HEK293 (cell line): ENCODE data around the gene GRB14.

Experiments used
- CTCF ChIA-PET: fragments of 350-600 bp; formaldehyde crosslinking; extraction: SDS; loops from one replicate; lab custom pipeline; 2021; ENCODE audit warnings: antibody characterized with exemption; lab: Yijun Ruan, JAX
- POLR2A ChIA-PET: fragments of 300-600 bp; formaldehyde crosslinking; extraction: SDS; loops from one replicate; lab custom pipeline; 2020; ENCODE audit warnings: antibody characterized with exemption, inconsistent platforms; lab: Yijun Ruan, JAX
- H3K27ac ChIP-seq: fragments of 200-500 bp; sonication (Bioruptor generic); 2 replicates; pipeline ENCODE4 v1.5.1; 2014; ENCODE audit warnings: low read depth, low read length, control low read depth, inconsistent platforms; ENCODE audit errors: extremely low read depth
- H3K36me3 ChIP-seq, 2 experiments: fragments of 200-500 bp in 1 of 2; sonication (Bioruptor generic) in 1 of 2; 1 replicate in 1 of 2; 2 replicates in 1 of 2; pipeline ENCODE4 v1.5.1; 2014 to 2017; ENCODE audit warnings: inconsistent platforms in 2 of 2, low read length in 2 of 2; ENCODE audit not compliant: control insufficient read depth in 2 of 2, insufficient read depth in 1 of 2
- H3K4me1 ChIP-seq: fragments of 200-500 bp; sonication (Bioruptor generic); 2 replicates; pipeline ENCODE4 v1.5.1; 2014; ENCODE audit warnings: mild to moderate bottlenecking, low read length, inconsistent platforms; ENCODE audit not compliant: control insufficient read depth, insufficient read depth
- H3K4me3 ChIP-seq: 2 replicates; pipeline ENCODE4 v1.5.1; 2011; ENCODE audit warnings: low read depth, mild to moderate bottlenecking, control low read depth, low read length, moderate library complexity
- H3K9me3 ChIP-seq: fragments of 200-500 bp; sonication (Bioruptor generic); 2 replicates; pipeline ENCODE4 v1.5.1; 2014; ENCODE audit warnings: low read depth, low read length, inconsistent platforms; ENCODE audit not compliant: control insufficient read depth, insufficient read depth
- ATF2 ChIP-seq: fragments of 450-650 bp; formaldehyde crosslinking; IDR thresholded peaks from 2 replicates; pipeline ENCODE4 v1.5.1; 2016; ENCODE audit warnings: missing biosample characterization, missing genetic modification characterization, low read depth
- CTCF ChIP-seq: fragments of 450-650 bp; formaldehyde crosslinking; IDR thresholded peaks from 2 replicates; pipeline ENCODE4 v1.5.1; 2016; ENCODE audit warnings: missing biosample characterization, missing genetic modification characterization
- KLF1 ChIP-seq: fragments of 450-650 bp; formaldehyde crosslinking; IDR thresholded peaks from 2 replicates; pipeline ENCODE4 v1.5.1; 2016; ENCODE audit warnings: missing biosample characterization, missing genetic modification characterization
- KLF8 ChIP-seq: fragments of 450-650 bp; formaldehyde crosslinking; IDR thresholded peaks from 2 replicates; pipeline ENCODE4 v1.5.1; 2016; ENCODE audit warnings: missing biosample characterization, missing genetic modification characterization
- REST ChIP-seq: fragments of 450-650 bp; formaldehyde crosslinking; IDR thresholded peaks from 2 replicates; pipeline ENCODE4 v1.5.1; 2016; ENCODE audit warnings: missing biosample characterization, missing genetic modification characterization
- SCRT2 ChIP-seq: fragments of 450-650 bp; formaldehyde crosslinking; IDR thresholded peaks from 2 replicates; pipeline ENCODE4 v1.5.1; 2016; ENCODE audit warnings: missing biosample characterization, missing genetic modification characterization
- ZEB2 ChIP-seq: fragments of 450-650 bp; formaldehyde crosslinking; IDR thresholded peaks from 2 replicates; pipeline ENCODE4 v1.5.1; 2016; ENCODE audit warnings: missing biosample characterization, missing genetic modification characterization
- ZFP37 ChIP-seq: fragments of 450-650 bp; formaldehyde crosslinking; IDR thresholded peaks from 2 replicates; pipeline ENCODE4 v1.5.1; 2016; ENCODE audit warnings: missing biosample characterization, missing genetic modification characterization
- ZNF138 ChIP-seq: fragments of 450-650 bp; formaldehyde crosslinking; IDR thresholded peaks from 2 replicates; pipeline ENCODE4 v1.5.1; 2016; ENCODE audit warnings: missing biosample characterization, missing genetic modification characterization, borderline replicate concordance
- ZNF140 ChIP-seq: fragments of 450-650 bp; formaldehyde crosslinking; IDR thresholded peaks from 2 replicates; pipeline ENCODE4 v1.5.1; 2016; ENCODE audit warnings: missing biosample characterization, missing genetic modification characterization
- ZNF184 ChIP-seq: fragments of 450-650 bp; IDR thresholded peaks from 2 replicates; pipeline ENCODE4 v1.5.1; 2018; ENCODE audit warnings: missing biosample characterization, mild to moderate bottlenecking, missing genetic modification characterization
- ZNF202 ChIP-seq: fragments of 450-650 bp; formaldehyde crosslinking; IDR thresholded peaks from 2 replicates; pipeline ENCODE4 v1.5.1; 2016; ENCODE audit warnings: missing biosample characterization, missing genetic modification characterization, borderline replicate concordance
- ZNF221 ChIP-seq: fragments of 450-650 bp; formaldehyde crosslinking; IDR thresholded peaks from 2 replicates; pipeline ENCODE4 v1.5.1; 2017; ENCODE audit warnings: missing biosample characterization, missing genetic modification characterization, borderline replicate concordance
- ZNF311 ChIP-seq: fragments of 450-650 bp; formaldehyde crosslinking; IDR thresholded peaks from 2 replicates; pipeline ENCODE4 v1.5.1; 2017; ENCODE audit warnings: missing biosample characterization, missing genetic modification characterization, borderline replicate concordance
- ZNF560 ChIP-seq: fragments of 450-650 bp; formaldehyde crosslinking; IDR thresholded peaks from 2 replicates; pipeline ENCODE4 v1.5.1; 2017; ENCODE audit warnings: missing biosample characterization, missing genetic modification characterization, borderline replicate concordance
- ZNF654 ChIP-seq: fragments of 450-650 bp; formaldehyde crosslinking; IDR thresholded peaks from 2 replicates; pipeline ENCODE4 v1.5.1; 2016; ENCODE audit warnings: low read depth, missing biosample characterization, missing genetic modification characterization
- ZNF768 ChIP-seq: fragments of 450-650 bp; formaldehyde crosslinking; IDR thresholded peaks from 2 replicates; pipeline ENCODE4 v1.5.1; 2018; ENCODE audit warnings: missing biosample characterization, mild to moderate bottlenecking, missing genetic modification characterization
- ZSCAN18 ChIP-seq: fragments of 450-650 bp; formaldehyde crosslinking; IDR thresholded peaks from 2 replicates; pipeline ENCODE4 v1.5.1; 2016; ENCODE audit warnings: missing biosample characterization, missing genetic modification characterization

GRB14 gene

GRCh38 chr2:164479460-164479859, 141.8 kb downstream of the GRB14 start:
- no peak overlapping the region for H3K27ac ChIP-seq
- TF ChIP-seq ZNF221 (tag by site-specific recombination) = no peak
- TF ChIP-seq CTCF (tag by site-specific recombination) = peak; percentile 48; the same call in 1 of the 2 replicates
- TF ChIP-seq ZNF138 (tag by site-specific recombination) = no peak
- TF ChIP-seq ZNF654 (tag by site-specific recombination) = peak; percentile 69
- no peak for TF ChIP-seq SCRT2
- H3K4me1 ChIP-seq = no peaks in the 10 kb centered on the region
- H3K36me3 ChIP-seq = no peaks in the 10 kb centered on the region
- no peak overlapping the region for H3K4me3 ChIP-seq
- ChIA-PET POLR2A (no interaction called here), CTCF (interaction anchor here (0.6 to 2.5 kb wide), 18 partner anchors 10 to 1600 kb away, joined by 3 to 19 read pairs (median 4); no protein-coding TSS in a partner anchor)
- no peaks in the 10 kb centered on the region for H3K9me3 ChIP-seq

GRCh38 chr2:164478205-164478604, 143.1 kb downstream of the GRB14 start:
- H3K9me3 ChIP-seq = no peaks in the 10 kb centered on the region
- TF ChIP-seq ZNF560 (tag by site-specific recombination) (no peak), ZEB2 (tag by site-specific recombination) (no peak), ZNF202 (tag by site-specific recombination) (no peak), ZSCAN18 (tag by site-specific recombination) (no peak), ZFP37 (tag by site-specific recombination) (no peak), REST (tag by site-specific recombination) (no peak), ZNF768 (tag by site-specific recombination) (no peak)
- TF ChIP-seq, all 188 proteins: peak for 0
- Histone ChIP-seq H3K4me1 (no peaks in the 10 kb centered on the region), H3K4me3 (no peak overlapping the region), H3K36me3 (no peaks in the 10 kb centered on the region), H3K27ac (no peak overlapping the region)
- POLR2A ChIA-PET = no interaction called here
- CTCF ChIA-PET = interaction anchor here (0.6 to 1.5 kb wide), 8 partner anchors 60 to 1586 kb away, joined by 3 to 7 read pairs (median 4); no protein-coding TSS in a partner anchor

- no peaks in the 10 kb centered on the region for H3K9me3 ChIP-seq
- no peaks in the 10 kb centered on the region for H3K36me3 ChIP-seq
- H3K4me3 ChIP-seq = no peak overlapping the region
- ChIA-PET POLR2A (no interaction called here), CTCF (interaction anchor here (0.6 kb wide), 1 partner anchor 89 kb away, joined by 3 read pairs; no protein-coding TSS in a partner anchor)
- H3K4me1 ChIP-seq = no peaks in the 10 kb centered on the region
- H3K27ac ChIP-seq = no peak overlapping the region
- TF ChIP-seq ZNF140 (tag by site-specific recombination) (no peak), ZNF184 (no peak), ZNF311 (tag by site-specific recombination) (no peak), KLF1 (tag by site-specific recombination) (no peak), KLF8 (tag by site-specific recombination) (no peak), REST (tag by site-specific recombination) (no peak), ATF2 (no peak)
Observed at GRCh38 chr2:164474873-164475272, 146.4 kb downstream of the GRB14 start.
